Hepatocyte (in vitro differentiated cells): Measurements from ENCODE around the gene SMKR1.

Source experiments
- EZH2 ChIP-seq: fragments of 200-600 bp; sonication (generic); IDR thresholded peaks from 2 replicates; pipeline ENCODE4 v1.6.1; 2016; ENCODE audit warnings: antibody characterized with exemption, mild to moderate bottlenecking, borderline replicate concordance
- EZH2phosphoT487 ChIP-seq: fragments of 200-600 bp; sonication (generic); IDR thresholded peaks from one replicate; pipeline ENCODE4 v1.6.1; 2018; ENCODE audit warnings: antibody characterized with exemption, mild to moderate bottlenecking, low read depth, moderate library complexity; ENCODE audit not compliant: unreplicated experiment, severe bottlenecking
- TF ChIP-seq, protein P1 (sequence below): fragments of 200-600 bp; sonication (generic); IDR thresholded peaks from 2 replicates; pipeline ENCODE4 v1.5.1; 2016; ENCODE audit warnings: antibody characterized with exemption, mild to moderate bottlenecking; ENCODE audit not compliant: poor library complexity

DNA sequence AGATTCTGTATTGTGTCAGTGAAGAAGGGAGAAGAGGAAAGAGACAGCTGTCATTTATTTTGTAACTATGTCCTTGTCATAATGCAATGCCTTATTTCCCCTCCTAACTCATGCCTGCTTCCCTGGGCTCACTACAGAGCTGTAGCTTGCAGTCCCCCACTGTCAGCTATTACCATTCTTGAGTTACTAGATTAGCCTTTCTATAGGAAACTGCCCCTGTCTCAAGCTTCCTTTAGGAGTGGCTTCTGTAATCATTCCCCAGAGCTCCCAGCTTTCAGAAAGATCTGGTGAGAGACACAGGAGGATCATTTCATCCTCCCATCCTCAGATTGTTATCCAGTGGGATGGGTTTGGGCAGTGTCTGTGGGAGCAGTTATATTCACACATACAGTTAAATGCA, 32.4 kb upstream of the SMKR1 start:
- TF ChIP-seq, protein P1, sequence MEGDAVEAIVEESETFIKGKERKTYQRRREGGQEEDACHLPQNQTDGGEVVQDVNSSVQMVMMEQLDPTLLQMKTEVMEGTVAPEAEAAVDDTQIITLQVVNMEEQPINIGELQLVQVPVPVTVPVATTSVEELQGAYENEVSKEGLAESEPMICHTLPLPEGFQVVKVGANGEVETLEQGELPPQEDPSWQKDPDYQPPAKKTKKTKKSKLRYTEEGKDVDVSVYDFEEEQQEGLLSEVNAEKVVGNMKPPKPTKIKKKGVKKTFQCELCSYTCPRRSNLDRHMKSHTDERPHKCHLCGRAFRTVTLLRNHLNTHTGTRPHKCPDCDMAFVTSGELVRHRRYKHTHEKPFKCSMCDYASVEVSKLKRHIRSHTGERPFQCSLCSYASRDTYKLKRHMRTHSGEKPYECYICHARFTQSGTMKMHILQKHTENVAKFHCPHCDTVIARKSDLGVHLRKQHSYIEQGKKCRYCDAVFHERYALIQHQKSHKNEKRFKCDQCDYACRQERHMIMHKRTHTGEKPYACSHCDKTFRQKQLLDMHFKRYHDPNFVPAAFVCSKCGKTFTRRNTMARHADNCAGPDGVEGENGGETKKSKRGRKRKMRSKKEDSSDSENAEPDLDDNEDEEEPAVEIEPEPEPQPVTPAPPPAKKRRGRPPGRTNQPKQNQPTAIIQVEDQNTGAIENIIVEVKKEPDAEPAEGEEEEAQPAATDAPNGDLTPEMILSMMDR = no peak
- TF ChIP-seq EZH2 = no peak
- no peak for TF ChIP-seq EZH2phosphoT487
